Measurements from ENCODE around the gene NR3C2. TPM values are rescaled to one million over a fixed set of nuclear protein-coding genes. Genes with fewer than 3 reads are reported as not detected.

NR3C2 gene
- total and polyA plus RNA-seq, 2 experiments from 2014 or later = 1.2 to 3.0 TPM

GRCh38 chr4:148052448-148052847 is 389.8 kb downstream of the NR3C2 start:
- H3K36me3 ChIP-seq (ENCODE audit: insufficient read depth) = no peaks in the 10 kb centered on the region
- peaks cover 8% of the 10 kb centered on the region for H3K4me1 ChIP-seq (ENCODE audit: insufficient read depth)
- Mint-ChIP-seq H3K36me3 (ENCODE audit: low read depth) (no peaks in the 10 kb centered on the region), H3K4me1 (peaks cover 19% of the 10 kb centered on the region; the same call in 2 of the 3 replicates), H3K27ac (no peak overlapping the region), H3K4me3 (no peak overlapping the region), H3K27me3 (ENCODE audit: insufficient read depth, low read depth, poor library complexity) (no peaks in the 10 kb centered on the region), H3K9me3 (no peaks in the 10 kb centered on the region)
- no peaks in the 10 kb centered on the region for H3F3A ChIP-seq (replicated peaks; ENCODE audit: low read depth)
- peak; percentile 54 for ATAC-seq
- H4K20me1 ChIP-seq (replicated peaks; ENCODE audit: insufficient read depth) = no peaks in the 10 kb centered on the region
- H2AFZ ChIP-seq = no peak overlapping the region
- no peak overlapping the region for H3K4me3 ChIP-seq
- no peaks in the 10 kb centered on the region for H3K27me3 ChIP-seq (ENCODE audit: insufficient read depth)
- no peak overlapping the region for H3K4me2 ChIP-seq
- H3K9me2 ChIP-seq (ENCODE audit: insufficient read depth) = no peaks in the 10 kb centered on the region
- no peak for DNase-seq (ENCODE audit: low spot score)
- H3K27ac ChIP-seq (ENCODE audit: low read depth) = no peak overlapping the region
- TF ChIP-seq ZNF114 (CRISPR knock-in tag; IDR thresholded peaks at IDR 0.05) (no peak), JUNB (IDR thresholded peaks at IDR 0.05; ENCODE audit: unreplicated experiment) (no peak), STAT1 (IDR thresholded peaks at IDR 0.05; ENCODE audit: unreplicated experiment) (no peak), CTCF (conservative IDR thresholded peaks at IDR 0.05; ENCODE audit: low read depth in 2 of 2) (0 out of 4 replicates have a peak, but pooled peaks of 1 of the 2 experiments have one; percentile 9), ZNF462 (CRISPR knock-in tag; IDR thresholded peaks at IDR 0.05) (no peak)
- H3K79me2 ChIP-seq (replicated peaks; ENCODE audit: insufficient read depth) = no peaks in the 10 kb centered on the region
